K562 (cell line): ENCODE data around the gene SMAD3. TPM values are rescaled to one million over a fixed set of nuclear protein-coding genes. Genes with fewer than 3 reads are reported as not detected.

Source experiments
- ATF7 ChIP-seq: fragments of 450-650 bp; IDR thresholded peaks from 2 replicates; pipeline ENCODE4 v1.7.1; 2014; ENCODE audit warnings: mild to moderate bottlenecking, moderate library complexity
- BCOR ChIP-seq: fragments of 450-650 bp; IDR thresholded peaks from 2 replicates; pipeline ENCODE4 v1.6.1; 2016
- CBFA2T2 ChIP-seq: fragments of 450-650 bp; conservative IDR thresholded peaks from 2 replicates; pipeline ENCODE4 v1.6.1; 2017; ENCODE audit warnings: mild to moderate bottlenecking
- DACH1 ChIP-seq: fragments of 450-650 bp; IDR thresholded peaks from 2 replicates; pipeline ENCODE4 v1.6.1; 2018; ENCODE audit not compliant: partially characterized antibody
- GATAD2A ChIP-seq: fragments of 450-650 bp; IDR thresholded peaks from 2 replicates; pipeline ENCODE4 v1.6.1; 2017
- HDAC2 ChIP-seq: fragments of 450-650 bp; IDR thresholded peaks from 2 replicates; pipeline ENCODE4 v1.6.1; 2016; ENCODE audit warnings: mild to moderate bottlenecking
- JUN ChIP-seq, 2 experiments: sonication (generic) in 1 of 2; formaldehyde crosslinking in 1 of 2; IDR thresholded peaks; 2 replicates each; pipeline versions ENCODE4 v1.6.1 to v1.8.0; 2012 to 2022; ENCODE audit warnings: borderline replicate concordance in 2 of 2, mild to moderate bottlenecking in 2 of 2, improper control_type of control experiment in 1 of 2, low read depth in 1 of 2, low read length in 1 of 2, missing genetic modification reagents in 1 of 2
- MBD2 ChIP-seq: sonication (generic); IDR thresholded peaks from 2 replicates; pipeline ENCODE4 v1.6.1; 2016; ENCODE audit warnings: low read depth, borderline replicate concordance
- NBN ChIP-seq: fragments of 450-650 bp; IDR thresholded peaks from 2 replicates; pipeline ENCODE4 v1.6.1; 2016; ENCODE audit warnings: low read depth, mild to moderate bottlenecking
- PRMT5 ChIP-seq: sonication (generic); formaldehyde crosslinking; IDR thresholded peaks from 2 replicates; pipeline ENCODE4 v1.5.0; 2020; ENCODE audit warnings: missing genetic modification reagents
- RAD21 ChIP-seq, 2 experiments: fragments of 250-450 bp in 1 of 2; fragments of 450-650 bp in 1 of 2; sonication (Bioruptor Pico) in 1 of 2; formaldehyde crosslinking in 1 of 2; IDR thresholded peaks in 1 of 2; conservative IDR thresholded peaks in 1 of 2; 2 replicates each; pipeline versions ENCODE4 v1.4.0 to v1.8.0; 2020 to 2022; ENCODE audit warnings: mild to moderate bottlenecking in 2 of 2, moderate library complexity in 1 of 2
- SOX6 ChIP-seq: fragments of 450-650 bp; IDR thresholded peaks from 2 replicates; pipeline ENCODE4 v1.6.1; 2014; ENCODE audit warnings: mild to moderate bottlenecking
- TBL1XR1 ChIP-seq, 2 experiments: IDR thresholded peaks; 2 replicates each; pipeline ENCODE4 v1.6.1; 2012; ENCODE audit warnings: improper control_type of control experiment in 2 of 2, low read length in 2 of 2, mild to moderate bottlenecking in 1 of 2
- ZNF239 ChIP-seq: fragments of 250-450 bp; sonication (Bioruptor Pico); IDR thresholded peaks from 2 replicates; pipeline ENCODE4 v1.4.0; 2020; ENCODE audit warnings: mild to moderate bottlenecking
- ZNF707 ChIP-seq: fragments of 250-450 bp; sonication (Bioruptor Pico); conservative IDR thresholded peaks from 2 replicates; pipeline ENCODE4 v1.8.0; 2022; ENCODE audit warnings: inconsistent platforms, mild to moderate bottlenecking, moderate library complexity
- ZNF766 ChIP-seq: fragments of 200-800 bp; sonication (Bioruptor generic); conservative IDR thresholded peaks from 2 replicates; pipeline ENCODE4 v1.6.1; 2016; ENCODE audit warnings: missing genetic modification characterization, missing compliant biosample characterization
- polyA plus RNA-seq, 8 experiments: library from polyadenylated mRNA; depleted of rRNA in 4 of 8; stranded (reverse) in 5 of 8; unstranded in 3 of 8; fragments of >200 nt; fragmentation: Nextera tagmentation in 2 of 8; fragmentation: Illumina TruSeq in 1 of 8; extraction: Ambion mirVana in 2 of 8; extraction: Trizol in 1 of 8; gene quantifications; 2 replicates each; pipeline versions ENCODE4 v1.2.1 to v1.2.3, GENCODE V29; 2011 to 2014; ENCODE audit warnings: inconsistent platforms in 1 of 8, missing spikeins in 1 of 8
- total RNA-seq, 7 experiments: library from RNA; depleted of rRNA in 6 of 7; stranded (reverse); fragments of >200 nt in 6 of 7; fragmentation: Illumina TruSeq in 2 of 7; extraction: Trizol in 2 of 7; gene quantifications; 2 replicates each; pipeline versions ENCODE4 v1.2.1 to v1.2.3, GENCODE V29; 2011 to 2021; ENCODE audit warnings: low replicate concordance in 1 of 7
- TF ChIP-seq, protein P1 (sequence below), 2 experiments: IDR thresholded peaks; 2 replicates each; pipeline ENCODE4 v1.6.1; 2012; ENCODE audit warnings: improper control_type of control experiment in 2 of 2, low read depth in 2 of 2, low read length in 2 of 2, borderline replicate concordance in 1 of 2
- TF ChIP-seq, protein P2 (sequence below): fragments of 450-650 bp; conservative IDR thresholded peaks from 2 replicates; pipeline ENCODE4 v1.6.1; 2016; ENCODE audit warnings: missing genetic modification characterization, low read depth, mild to moderate bottlenecking, missing compliant biosample characterization, moderate library complexity
- TF ChIP-seq, protein P3 (sequence below): sonication (generic); formaldehyde crosslinking; IDR thresholded peaks from 2 replicates; pipeline ENCODE4 v1.8.0; 2022; ENCODE audit warnings: missing genetic modification reagents, mild to moderate bottlenecking, borderline replicate concordance
- TF ChIP-seq, protein P4 (sequence below): fragments of 450-650 bp; IDR thresholded peaks from 2 replicates; pipeline ENCODE4 v1.6.1; 2016; ENCODE audit warnings: missing biosample characterization, missing genetic modification characterization

Gene SMAD3
- total and polyA plus RNA-seq, 9 of the 15 experiments (the other 6 are each of a cell fraction or from before 2014, with no cell fraction given), result 4.3 to 39.2 (median 11.1) TPM

DNA sequence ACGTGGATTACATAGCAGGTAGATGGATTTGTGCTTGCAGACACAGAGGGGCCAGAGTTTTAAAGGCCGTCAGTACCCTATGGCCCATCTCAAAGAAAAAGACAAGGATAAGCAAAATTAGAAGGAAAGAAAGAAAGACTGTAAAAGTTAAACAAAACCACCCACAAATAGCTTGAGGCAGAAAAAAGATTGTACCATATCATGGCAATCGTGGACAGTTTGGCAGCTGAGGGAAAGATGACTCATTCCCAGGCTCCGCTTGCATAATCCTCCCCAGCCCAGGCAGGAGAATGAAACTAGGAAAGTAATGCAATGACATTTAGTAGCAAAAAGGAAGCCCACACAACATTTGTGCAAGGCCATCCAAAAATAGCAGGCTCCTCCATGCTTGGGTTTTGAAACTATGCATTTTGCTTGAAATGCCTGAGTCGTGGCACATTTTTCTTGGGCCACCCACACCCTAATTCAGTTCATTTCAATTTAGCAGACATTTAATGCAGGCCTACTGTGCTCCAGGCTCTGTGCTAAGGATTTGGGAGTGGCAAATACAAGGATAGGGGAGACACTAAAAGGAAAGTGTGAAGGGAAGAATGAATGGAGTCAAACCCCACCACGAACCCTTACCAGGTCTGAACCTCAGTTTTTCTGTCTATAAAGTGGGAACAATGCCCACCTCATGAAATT is 40.9 kb upstream of the SMAD3 start (continued):
- TF ChIP-seq, protein P1, sequence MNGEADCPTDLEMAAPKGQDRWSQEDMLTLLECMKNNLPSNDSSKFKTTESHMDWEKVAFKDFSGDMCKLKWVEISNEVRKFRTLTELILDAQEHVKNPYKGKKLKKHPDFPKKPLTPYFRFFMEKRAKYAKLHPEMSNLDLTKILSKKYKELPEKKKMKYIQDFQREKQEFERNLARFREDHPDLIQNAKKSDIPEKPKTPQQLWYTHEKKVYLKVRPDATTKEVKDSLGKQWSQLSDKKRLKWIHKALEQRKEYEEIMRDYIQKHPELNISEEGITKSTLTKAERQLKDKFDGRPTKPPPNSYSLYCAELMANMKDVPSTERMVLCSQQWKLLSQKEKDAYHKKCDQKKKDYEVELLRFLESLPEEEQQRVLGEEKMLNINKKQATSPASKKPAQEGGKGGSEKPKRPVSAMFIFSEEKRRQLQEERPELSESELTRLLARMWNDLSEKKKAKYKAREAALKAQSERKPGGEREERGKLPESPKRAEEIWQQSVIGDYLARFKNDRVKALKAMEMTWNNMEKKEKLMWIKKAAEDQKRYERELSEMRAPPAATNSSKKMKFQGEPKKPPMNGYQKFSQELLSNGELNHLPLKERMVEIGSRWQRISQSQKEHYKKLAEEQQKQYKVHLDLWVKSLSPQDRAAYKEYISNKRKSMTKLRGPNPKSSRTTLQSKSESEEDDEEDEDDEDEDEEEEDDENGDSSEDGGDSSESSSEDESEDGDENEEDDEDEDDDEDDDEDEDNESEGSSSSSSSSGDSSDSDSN (IDR thresholded peaks at IDR 0.05; ENCODE audit: borderline replicate concordance in 1 of 2, low read depth in 2 of 2, low read length in 2 of 2), result peak in 1 of 2 experiments; percentile 47; a peak in 1 of 4 replicates
- TF ChIP-seq, protein P2, sequence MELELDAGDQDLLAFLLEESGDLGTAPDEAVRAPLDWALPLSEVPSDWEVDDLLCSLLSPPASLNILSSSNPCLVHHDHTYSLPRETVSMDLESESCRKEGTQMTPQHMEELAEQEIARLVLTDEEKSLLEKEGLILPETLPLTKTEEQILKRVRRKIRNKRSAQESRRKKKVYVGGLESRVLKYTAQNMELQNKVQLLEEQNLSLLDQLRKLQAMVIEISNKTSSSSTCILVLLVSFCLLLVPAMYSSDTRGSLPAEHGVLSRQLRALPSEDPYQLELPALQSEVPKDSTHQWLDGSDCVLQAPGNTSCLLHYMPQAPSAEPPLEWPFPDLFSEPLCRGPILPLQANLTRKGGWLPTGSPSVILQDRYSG, result no peak
- TF ChIP-seq ZNF707 (no peak), TBL1XR1 (IDR thresholded peaks at IDR 0.05; ENCODE audit: low read length in 2 of 2) (peak in 1 of 2 experiments; percentile 60; a peak in 1 of 4 replicates), MBD2 (peak; percentile 58; the same call in 1 of the 2 replicates), CBFA2T2 (peak; percentile 33), PRMT5 (CRISPR knock-in tag) (no peak), JUN (IDR thresholded peaks at IDR 0.05; ENCODE audit: borderline replicate concordance, low read depth, low read length) (peak; percentile 99), JUN (CRISPR knock-in tag; IDR thresholded peaks at IDR 0.05; ENCODE audit: borderline replicate concordance) (no peak), SOX6 (peak; percentile 57), GATAD2A (peak; percentile 25; the same call in 1 of the 2 replicates), ATF7 (peak; percentile 93), DACH1 (peak; percentile 66), BCOR (peak; percentile 97), HDAC2 (peak; percentile 71), RAD21 (CRISPR knock-in tag; conservative IDR thresholded peaks at IDR 0.05 in 1 of 2, IDR thresholded peaks at IDR 0.05 in 1 of 2) (0 out of 4 replicates have a peak, but pooled peaks of 1 of the 2 experiments have one; percentile 7), ZNF766 (no peak), ZNF239 (peak; percentile 10; the same call in 1 of the 2 replicates), NBN (peak; percentile 87; the same call in 1 of the 2 replicates)
- TF ChIP-seq, protein P3, sequence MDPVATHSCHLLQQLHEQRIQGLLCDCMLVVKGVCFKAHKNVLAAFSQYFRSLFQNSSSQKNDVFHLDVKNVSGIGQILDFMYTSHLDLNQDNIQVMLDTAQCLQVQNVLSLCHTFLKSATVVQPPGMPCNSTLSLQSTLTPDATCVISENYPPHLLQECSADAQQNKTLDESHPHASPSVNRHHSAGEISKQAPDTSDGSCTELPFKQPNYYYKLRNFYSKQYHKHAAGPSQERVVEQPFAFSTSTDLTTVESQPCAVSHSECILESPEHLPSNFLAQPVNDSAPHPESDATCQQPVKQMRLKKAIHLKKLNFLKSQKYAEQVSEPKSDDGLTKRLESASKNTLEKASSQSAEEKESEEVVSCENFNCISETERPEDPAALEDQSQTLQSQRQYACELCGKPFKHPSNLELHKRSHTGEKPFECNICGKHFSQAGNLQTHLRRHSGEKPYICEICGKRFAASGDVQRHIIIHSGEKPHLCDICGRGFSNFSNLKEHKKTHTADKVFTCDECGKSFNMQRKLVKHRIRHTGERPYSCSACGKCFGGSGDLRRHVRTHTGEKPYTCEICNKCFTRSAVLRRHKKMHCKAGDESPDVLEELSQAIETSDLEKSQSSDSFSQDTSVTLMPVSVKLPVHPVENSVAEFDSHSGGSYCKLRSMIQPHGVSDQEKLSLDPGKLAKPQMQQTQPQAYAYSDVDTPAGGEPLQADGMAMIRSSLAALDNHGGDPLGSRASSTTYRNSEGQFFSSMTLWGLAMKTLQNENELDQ (CRISPR knock-in tag), result no peak
- TF ChIP-seq, protein P4, sequence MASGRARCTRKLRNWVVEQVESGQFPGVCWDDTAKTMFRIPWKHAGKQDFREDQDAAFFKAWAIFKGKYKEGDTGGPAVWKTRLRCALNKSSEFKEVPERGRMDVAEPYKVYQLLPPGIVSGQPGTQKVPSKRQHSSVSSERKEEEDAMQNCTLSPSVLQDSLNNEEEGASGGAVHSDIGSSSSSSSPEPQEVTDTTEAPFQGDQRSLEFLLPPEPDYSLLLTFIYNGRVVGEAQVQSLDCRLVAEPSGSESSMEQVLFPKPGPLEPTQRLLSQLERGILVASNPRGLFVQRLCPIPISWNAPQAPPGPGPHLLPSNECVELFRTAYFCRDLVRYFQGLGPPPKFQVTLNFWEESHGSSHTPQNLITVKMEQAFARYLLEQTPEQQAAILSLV (tag), result peak; percentile 69; the same call in 1 of the 2 replicates
